Glutamatergic neuron (in vitro differentiated cells): Measurements from ENCODE around the gene FBLN2. TPM values are rescaled to one million over a fixed set of nuclear protein-coding genes. Genes with fewer than 3 reads are reported as not detected.

Experiments
- DNase-seq: peaks from one replicate; pipeline ENCODE4 v3.0.0; 2022
- H3K27ac Mint-ChIP-seq: one replicate; pipeline ENCODE4 v1.8.0; 2020; ENCODE audit warnings: mild to moderate bottlenecking, mixed read lengths, inconsistent platforms; ENCODE audit not compliant: unreplicated experiment
- H3K27me3 Mint-ChIP-seq: one replicate; pipeline ENCODE4 v1.8.0; 2020; ENCODE audit warnings: mild to moderate bottlenecking, moderate library complexity, mixed read lengths, inconsistent platforms; ENCODE audit not compliant: unreplicated experiment
- H3K36me3 Mint-ChIP-seq: one replicate; pipeline ENCODE4 v1.8.0; 2020; ENCODE audit warnings: mild to moderate bottlenecking, mixed read lengths, inconsistent platforms; ENCODE audit not compliant: unreplicated experiment
- H3K4me1 Mint-ChIP-seq: one replicate; pipeline ENCODE4 v1.8.0; 2020; ENCODE audit warnings: mild to moderate bottlenecking, low read depth, mixed read lengths, inconsistent platforms; ENCODE audit not compliant: unreplicated experiment
- H3K4me3 Mint-ChIP-seq: one replicate; pipeline ENCODE4 v1.8.0; 2020; ENCODE audit warnings: mild to moderate bottlenecking, mixed read lengths, inconsistent platforms; ENCODE audit not compliant: unreplicated experiment
- H3K9me3 Mint-ChIP-seq: one replicate; pipeline ENCODE4 v1.8.0; 2020; ENCODE audit warnings: mild to moderate bottlenecking, moderate library complexity, mixed read lengths, inconsistent platforms; ENCODE audit not compliant: unreplicated experiment
- CTCF ChIP-seq: fragments of 200-600 bp; sonication (generic); IDR thresholded peaks from one replicate; pipeline ENCODE4 v1.5.0; 2021; ENCODE audit not compliant: partially characterized antibody, unreplicated experiment
- total RNA-seq: library from RNA; stranded (reverse); fragmentation: NEBNext Ultra II Directional; extraction: Animal tissue kit (Norgen Biotek cat#: 25700); gene quantifications from one replicate; pipeline ENCODE4 v1.2.1, GENCODE V29; 2021; ENCODE audit not compliant: unreplicated experiment

Gene FBLN2
- total RNA-seq, 1 donor from 2014 or later = 2.1 TPM

GRCh38 chr3:13568515-13569028 is 19.6 kb downstream of the FBLN2 start:
- no peaks in the 10 kb centered on the region for H3K9me3 Mint-ChIP-seq
- peaks cover 27% of the 10 kb centered on the region for H3K27me3 Mint-ChIP-seq
- H3K27ac Mint-ChIP-seq = no peak overlapping the region
- DNase-seq = no peak
- no peak for TF ChIP-seq CTCF
- no peaks in the 10 kb centered on the region for H3K36me3 Mint-ChIP-seq
- H3K4me1 Mint-ChIP-seq = peaks cover 14% of the 10 kb centered on the region
- no peak overlapping the region for H3K4me3 Mint-ChIP-seq

- TF ChIP-seq CTCF = no peak
- no peak for DNase-seq
- Mint-ChIP-seq H3K36me3 (no peaks in the 10 kb centered on the region), H3K9me3 (no peaks in the 10 kb centered on the region), H3K4me3 (no peak overlapping the region), H3K4me1 (peaks cover 14% of the 10 kb centered on the region), H3K27ac (no peak overlapping the region), H3K27me3 (peaks cover 27% of the 10 kb centered on the region)
These were observed 20.3 kb downstream of the FBLN2 start for GRCh38 chr3:13569201-13569600.

GRCh38 chr3:13569641-13570390 is 20.9 kb downstream of the FBLN2 start:
- H3K27me3 Mint-ChIP-seq = peaks cover 27% of the 10 kb centered on the region
- no peak for DNase-seq
- H3K36me3 Mint-ChIP-seq = no peaks in the 10 kb centered on the region
- H3K4me3 Mint-ChIP-seq = no peak overlapping the region
- no peaks in the 10 kb centered on the region for H3K9me3 Mint-ChIP-seq
- TF ChIP-seq CTCF = no peak
- H3K4me1 Mint-ChIP-seq = peaks cover 14% of the 10 kb centered on the region
- no peak overlapping the region for H3K27ac Mint-ChIP-seq

GRCh38 chr3:13570391-13571194 is 21.7 kb downstream of the FBLN2 start:
- no peak for TF ChIP-seq CTCF
- Mint-ChIP-seq H3K27ac (no peak overlapping the region), H3K9me3 (no peaks in the 10 kb centered on the region), H3K36me3 (no peaks in the 10 kb centered on the region), H3K4me1 (peaks cover 12% of the 10 kb centered on the region), H3K4me3 (no peak overlapping the region), H3K27me3 (peaks cover 24% of the 10 kb centered on the region)
- no peak for DNase-seq
